Activated gamma-delta T cell treated with Interleukin-2 at 50 U/mL for 16 hours (primary cell): ENCODE results near the gene GPR146.
"Not testable (repeated sequence)": the region's sequence is repeated elsewhere in the genome, so short reads cannot be mapped to it uniquely, and the experiment has no call there.

Source experiments
- DNase-seq: peaks from one replicate; pipeline ENCODE4 v3.0.0-alpha.2; 2020

Gene GPR146

GRCh38 chr7:1044189-1045068, at the start of gene GPR146:
Gene GPR146 (plus strand): TSS chr7:1044546. CDS start chr7:1057516, 12,970 bp downstream.
- DNase-seq: peak; percentile 93

GRCh38 chr7:994592-995308, 49.6 kb upstream of the GPR146 start:
- no peak for DNase-seq

- DNase-seq: no peak
These were observed 48.8 kb upstream of the GPR146 start for GRCh38 chr7:995571-995970.

- DNase-seq: no peak
These were observed 48.1 kb upstream of the GPR146 start for GRCh38 chr7:996079-996872.

GRCh38 chr7:997404-998395, 46.6 kb upstream of the GPR146 start:
- DNase-seq: no peak

- DNase-seq: no peak
These were observed 45.0 kb upstream of the GPR146 start for GRCh38 chr7:999149-999879.

GRCh38 chr7:999941-1000935, 44.1 kb upstream of the GPR146 start:
- DNase-seq: no peak

GRCh38 chr7:1001069-1001770, 43.1 kb upstream of the GPR146 start:
- DNase-seq: not testable (repeated sequence)

GRCh38 chr7:1002026-1002425, 42.3 kb upstream of the GPR146 start:
- not testable (repeated sequence) for DNase-seq

GRCh38 chr7:1002445-1002844, 41.9 kb upstream of the GPR146 start:
- not testable (repeated sequence) for DNase-seq

GRCh38 chr7:1004018-1004852, 40.1 kb upstream of the GPR146 start:
- no peak for DNase-seq

- no peak for DNase-seq
These were observed 39.0 kb upstream of the GPR146 start for GRCh38 chr7:1005303-1005702.

- DNase-seq: no peak
These were observed 36.4 kb upstream of the GPR146 start for GRCh38 chr7:1007901-1008300.

GRCh38 chr7:1008733-1009363, 35.5 kb upstream of the GPR146 start:
- no peak for DNase-seq

- DNase-seq: no peak
These were observed 34.6 kb upstream of the GPR146 start for GRCh38 chr7:1009747-1010146.

GRCh38 chr7:1010226-1010625, 34.1 kb upstream of the GPR146 start:
- no peak for DNase-seq

GRCh38 chr7:1011297-1012003, 32.9 kb upstream of the GPR146 start:
- no peak for DNase-seq
